ENCODE results near the gene CHKA. TPM values are rescaled to one million over a fixed set of nuclear protein-coding genes. Genes with fewer than 3 reads are reported as not detected.

The CHKA gene
- polyA plus RNA-seq, 4 donors, result 17.0 to 57.2 (median 36.9) TPM

GRCh38 chr11:68077617-68078582 lies 43.3 kb downstream of the CHKA start:
- no peak for DNase-seq (ENCODE audit: low read depth in 4 of 4, low spot score in 3 of 4)

- no peak for DNase-seq (ENCODE audit: low read depth in 4 of 4, low spot score in 3 of 4)
Observed at GRCh38 chr11:68076371-68077042, 44.7 kb downstream of the CHKA start.

GRCh38 chr11:68074584-68075352 lies 46.4 kb downstream of the CHKA start:
- DNase-seq (ENCODE audit: low read depth in 4 of 4, low spot score in 3 of 4), result no peak

GRCh38 chr11:68071281-68072048 lies 49.7 kb downstream of the CHKA start:
- no peak for DNase-seq (ENCODE audit: low read depth in 4 of 4, low spot score in 3 of 4)

GRCh38 chr11:68067991-68068390 lies 53.2 kb downstream of the CHKA start:
- no peak for DNase-seq (ENCODE audit: low read depth in 4 of 4, low spot score in 3 of 4)

- no peak for DNase-seq (ENCODE audit: low read depth in 4 of 4, low spot score in 3 of 4)
Observed at GRCh38 chr11:68066742-68067141, 54.4 kb downstream of the CHKA start.

GRCh38 chr11:68065841-68066240 lies 55.3 kb downstream of the CHKA start:
- DNase-seq (ENCODE audit: low read depth in 4 of 4, low spot score in 3 of 4), result no peak

- DNase-seq (ENCODE audit: low read depth in 4 of 4, low spot score in 3 of 4), result no peak
Observed at GRCh38 chr11:68064926-68065325, 56.3 kb downstream of the CHKA start.

- no peak for DNase-seq (ENCODE audit: low read depth in 4 of 4, low spot score in 3 of 4)
Observed at GRCh38 chr11:68061508-68061907, 59.7 kb downstream of the CHKA start.

- no peak for DNase-seq (ENCODE audit: low read depth in 4 of 4, low spot score in 3 of 4)
Observed at GRCh38 chr11:68057807-68058206, 63.4 kb downstream of the CHKA start.

GRCh38 chr11:68056317-68057285 lies 64.6 kb downstream of the CHKA start:
- no peak for DNase-seq (ENCODE audit: low read depth in 4 of 4, low spot score in 3 of 4)

GRCh38 chr11:68053981-68054812 lies 67.0 kb downstream of the CHKA start:
- no peak for DNase-seq (ENCODE audit: low read depth in 4 of 4, low spot score in 3 of 4)

GRCh38 chr11:68053117-68053516 lies 68.1 kb downstream of the CHKA start:
- no peak for DNase-seq (ENCODE audit: low read depth in 4 of 4, low spot score in 3 of 4)

GRCh38 chr11:68052137-68052873 lies 68.9 kb downstream of the CHKA start:
- no peak for DNase-seq (ENCODE audit: low read depth in 4 of 4, low spot score in 3 of 4)

- no peak for DNase-seq (ENCODE audit: low read depth in 4 of 4, low spot score in 3 of 4)
Observed at GRCh38 chr11:68051191-68052136, 69.7 kb downstream of the CHKA start.

GRCh38 chr11:68050371-68050841 lies 70.8 kb downstream of the CHKA start:
- no peak for DNase-seq (ENCODE audit: low read depth in 4 of 4, low spot score in 3 of 4)
